ENCODE measurements around the gene KIAA0825. TPM values are rescaled to one million over a fixed set of nuclear protein-coding genes. Genes with fewer than 3 reads are reported as not detected.

Gene KIAA0825
- total RNA-seq, 1 experiment from 2014 or later, result 1.6 TPM

- POLR2A ChIA-PET, result no interaction called here
- BruUV-seq (replicated peaks), result no TSS peak
- TF ChIP-seq TCF7L2 (IDR thresholded peaks at IDR 0.05; ENCODE audit: low read depth, low read length) (no peak), SIN3A (IDR thresholded peaks at IDR 0.05; ENCODE audit: borderline replicate concordance, insufficient read depth, low read depth, low read length) (no peak), POLR2AphosphoS5 (IDR thresholded peaks at IDR 0.05; ENCODE audit: low read depth, low read length) (no peak)
- TF ChIP-seq, protein P1, sequence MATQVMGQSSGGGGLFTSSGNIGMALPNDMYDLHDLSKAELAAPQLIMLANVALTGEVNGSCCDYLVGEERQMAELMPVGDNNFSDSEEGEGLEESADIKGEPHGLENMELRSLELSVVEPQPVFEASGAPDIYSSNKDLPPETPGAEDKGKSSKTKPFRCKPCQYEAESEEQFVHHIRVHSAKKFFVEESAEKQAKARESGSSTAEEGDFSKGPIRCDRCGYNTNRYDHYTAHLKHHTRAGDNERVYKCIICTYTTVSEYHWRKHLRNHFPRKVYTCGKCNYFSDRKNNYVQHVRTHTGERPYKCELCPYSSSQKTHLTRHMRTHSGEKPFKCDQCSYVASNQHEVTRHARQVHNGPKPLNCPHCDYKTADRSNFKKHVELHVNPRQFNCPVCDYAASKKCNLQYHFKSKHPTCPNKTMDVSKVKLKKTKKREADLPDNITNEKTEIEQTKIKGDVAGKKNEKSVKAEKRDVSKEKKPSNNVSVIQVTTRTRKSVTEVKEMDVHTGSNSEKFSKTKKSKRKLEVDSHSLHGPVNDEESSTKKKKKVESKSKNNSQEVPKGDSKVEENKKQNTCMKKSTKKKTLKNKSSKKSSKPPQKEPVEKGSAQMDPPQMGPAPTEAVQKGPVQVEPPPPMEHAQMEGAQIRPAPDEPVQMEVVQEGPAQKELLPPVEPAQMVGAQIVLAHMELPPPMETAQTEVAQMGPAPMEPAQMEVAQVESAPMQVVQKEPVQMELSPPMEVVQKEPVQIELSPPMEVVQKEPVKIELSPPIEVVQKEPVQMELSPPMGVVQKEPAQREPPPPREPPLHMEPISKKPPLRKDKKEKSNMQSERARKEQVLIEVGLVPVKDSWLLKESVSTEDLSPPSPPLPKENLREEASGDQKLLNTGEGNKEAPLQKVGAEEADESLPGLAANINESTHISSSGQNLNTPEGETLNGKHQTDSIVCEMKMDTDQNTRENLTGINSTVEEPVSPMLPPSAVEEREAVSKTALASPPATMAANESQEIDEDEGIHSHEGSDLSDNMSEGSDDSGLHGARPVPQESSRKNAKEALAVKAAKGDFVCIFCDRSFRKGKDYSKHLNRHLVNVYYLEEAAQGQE (IDR thresholded peaks at IDR 0.05; ENCODE audit: insufficient read depth in 1 of 2, low read depth in 2 of 2, low read length in 1 of 2), result no peak
- TF ChIP-seq, protein P2, sequence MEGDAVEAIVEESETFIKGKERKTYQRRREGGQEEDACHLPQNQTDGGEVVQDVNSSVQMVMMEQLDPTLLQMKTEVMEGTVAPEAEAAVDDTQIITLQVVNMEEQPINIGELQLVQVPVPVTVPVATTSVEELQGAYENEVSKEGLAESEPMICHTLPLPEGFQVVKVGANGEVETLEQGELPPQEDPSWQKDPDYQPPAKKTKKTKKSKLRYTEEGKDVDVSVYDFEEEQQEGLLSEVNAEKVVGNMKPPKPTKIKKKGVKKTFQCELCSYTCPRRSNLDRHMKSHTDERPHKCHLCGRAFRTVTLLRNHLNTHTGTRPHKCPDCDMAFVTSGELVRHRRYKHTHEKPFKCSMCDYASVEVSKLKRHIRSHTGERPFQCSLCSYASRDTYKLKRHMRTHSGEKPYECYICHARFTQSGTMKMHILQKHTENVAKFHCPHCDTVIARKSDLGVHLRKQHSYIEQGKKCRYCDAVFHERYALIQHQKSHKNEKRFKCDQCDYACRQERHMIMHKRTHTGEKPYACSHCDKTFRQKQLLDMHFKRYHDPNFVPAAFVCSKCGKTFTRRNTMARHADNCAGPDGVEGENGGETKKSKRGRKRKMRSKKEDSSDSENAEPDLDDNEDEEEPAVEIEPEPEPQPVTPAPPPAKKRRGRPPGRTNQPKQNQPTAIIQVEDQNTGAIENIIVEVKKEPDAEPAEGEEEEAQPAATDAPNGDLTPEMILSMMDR (IDR thresholded peaks at IDR 0.05), result no peak
- DNase-seq (ENCODE audit: low read depth, low spot score), result no peak
- intact Hi-C loops (cut with micrococcal nuclease; ENCODE audit: unreplicated experiment) (no loop called here), in situ Hi-C loops (cut with HindIII; ENCODE audit: low pct_unique_long_range_greater_than_20kb, low sequenced_read_pairs) (no loop called here)
- H3K27me3 ChIP-seq (ENCODE audit: control insufficient read depth, insufficient read depth, low read length), result no peaks in the 10 kb centered on the region
- H3K4me3 ChIP-seq (ENCODE audit: low read depth in 2 of 2, low read length in 2 of 2), result no peak overlapping the region
- H3K36me3 ChIP-seq (ENCODE audit: control insufficient read depth, insufficient read depth, low read length), result no peaks in the 10 kb centered on the region
- no peak overlapping the region for H3K27ac ChIP-seq (ENCODE audit: low read length)
- no peaks in the 10 kb centered on the region for H3K9me3 ChIP-seq (ENCODE audit: control insufficient read depth, insufficient read depth, low read depth, low read length)
- CTCF ChIA-PET, result no interaction called here
- no peaks in the 10 kb centered on the region for H3K4me1 ChIP-seq (ENCODE audit: control insufficient read depth, insufficient read depth, low read length)
- no peak for ATAC-seq
Measured at GRCh38 chr5:94276048-94276447, 342.4 kb downstream of the KIAA0825 start.

DNA sequence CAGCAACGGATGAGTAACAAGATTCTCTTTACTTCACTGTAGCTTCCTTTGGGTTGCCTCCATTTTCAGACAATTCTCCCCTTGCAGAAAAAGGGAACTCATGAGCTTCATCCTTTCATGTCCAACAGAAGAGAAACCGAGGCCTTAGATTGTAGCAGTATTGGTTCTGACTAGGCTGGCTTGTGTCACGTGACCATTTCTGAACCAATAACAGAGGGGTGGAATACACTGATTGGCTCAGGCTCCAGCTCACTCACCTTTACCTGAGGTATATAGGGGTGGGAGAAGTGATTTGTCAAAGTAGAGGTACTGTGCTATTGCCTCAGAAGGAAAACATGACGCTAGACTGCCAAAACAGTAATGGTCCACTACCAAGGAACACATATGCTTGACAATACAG lies 343.7 kb downstream of the KIAA0825 start:
- Histone ChIP-seq H3K36me3 (ENCODE audit: control insufficient read depth, insufficient read depth, low read length) (no peaks in the 10 kb centered on the region), H3K4me1 (ENCODE audit: control insufficient read depth, insufficient read depth, low read length) (no peaks in the 10 kb centered on the region), H3K27me3 (ENCODE audit: control insufficient read depth, insufficient read depth, low read length) (no peaks in the 10 kb centered on the region), H3K27ac (ENCODE audit: low read length) (no peak overlapping the region), H3K4me3 (ENCODE audit: low read depth in 2 of 2, low read length in 2 of 2) (no peak overlapping the region), H3K9me3 (ENCODE audit: control insufficient read depth, insufficient read depth, low read depth, low read length) (no peaks in the 10 kb centered on the region)
- no TSS peak for BruUV-seq (replicated peaks)
- DNase-seq (ENCODE audit: low read depth, low spot score), result no peak
- TF ChIP-seq SIN3A (IDR thresholded peaks at IDR 0.05; ENCODE audit: borderline replicate concordance, insufficient read depth, low read depth, low read length) (no peak), POLR2AphosphoS5 (IDR thresholded peaks at IDR 0.05; ENCODE audit: low read depth, low read length) (no peak), TCF7L2 (IDR thresholded peaks at IDR 0.05; ENCODE audit: low read depth, low read length) (no peak)
- TF ChIP-seq, protein P1 (IDR thresholded peaks at IDR 0.05; ENCODE audit: insufficient read depth in 1 of 2, low read depth in 2 of 2, low read length in 1 of 2), result no peak
- TF ChIP-seq, protein P2 (IDR thresholded peaks at IDR 0.05), result no peak
- ATAC-seq, result no peak
- ChIA-PET CTCF (no interaction called here), POLR2A (interaction anchor here (0.9 kb wide), 1 partner anchor 22 kb away, joined by 3 read pairs; no protein-coding TSS in a partner anchor)
- intact Hi-C loops (cut with micrococcal nuclease; ENCODE audit: unreplicated experiment) (no loop called here), in situ Hi-C loops (cut with HindIII; ENCODE audit: low pct_unique_long_range_greater_than_20kb, low sequenced_read_pairs) (no loop called here)

All from Panc1 (cell line).